NCI-H446 treated with DMSO at 0.1 percent for 48 hours (cell line): ENCODE results near the gene PP2D1.
"Not testable (repeated sequence)": the region's sequence is repeated elsewhere in the genome, so short reads cannot be mapped to it uniquely, and the experiment has no call there.

Experiments used
- DNase-seq: peaks from one replicate; lab custom pipeline; 2025; lab: John Stamatoyannopoulos, UW

PP2D1 gene

GRCh38 chr3:19970327-19970726 lies 41.7 kb downstream of the PP2D1 start:
- no peak for DNase-seq

GRCh38 chr3:19967812-19968211 lies 44.3 kb downstream of the PP2D1 start:
- DNase-seq = no peak

- DNase-seq = no peak
These were observed 44.9 kb downstream of the PP2D1 start for GRCh38 chr3:19967208-19967607.

- no peak for DNase-seq
These were observed 50.1 kb downstream of the PP2D1 start for GRCh38 chr3:19961960-19962359.

GRCh38 chr3:19960696-19961095 lies 51.4 kb downstream of the PP2D1 start:
- DNase-seq = no peak

- no peak for DNase-seq
These were observed 52.6 kb downstream of the PP2D1 start for GRCh38 chr3:19959505-19959904.

GRCh38 chr3:19957354-19957753 lies 54.7 kb downstream of the PP2D1 start:
- DNase-seq = not testable (repeated sequence)

- no peak for DNase-seq
These were observed 57.4 kb downstream of the PP2D1 start for GRCh38 chr3:19954676-19955075.

- no peak for DNase-seq
These were observed 61.7 kb downstream of the PP2D1 start for GRCh38 chr3:19950316-19950715.

- DNase-seq = no peak
These were observed 63.9 kb downstream of the PP2D1 start for GRCh38 chr3:19948226-19948591.

GRCh38 chr3:19947549-19948225 lies 64.4 kb downstream of the PP2D1 start:
- no peak for DNase-seq

GRCh38 chr3:19946832-19947548 lies 65.1 kb downstream of the PP2D1 start, which contains the start of gene RAB5A:
TSS of gene RAB5A (plus strand) at chr3:19947097. CDS start at chr3:19950899, 3,802 bp downstream.
- peak; percentile 87 for DNase-seq

- peak; percentile 36 for DNase-seq
These were observed 65.9 kb downstream of the PP2D1 start for GRCh38 chr3:19945969-19946831.

- DNase-seq = no peak
These were observed 66.5 kb downstream of the PP2D1 start for GRCh38 chr3:19945534-19945933.

GRCh38 chr3:19940643-19941042 lies 71.4 kb downstream of the PP2D1 start:
- no peak for DNase-seq

GRCh38 chr3:19938295-19938627 lies 73.8 kb downstream of the PP2D1 start:
- DNase-seq = no peak

- DNase-seq = no peak
These were observed 74.4 kb downstream of the PP2D1 start for GRCh38 chr3:19937459-19938294.
